Skeletal muscle tissue (tissue), 4 donors: ENCODE data around the gene MAP7. TPM values are rescaled to one million over a fixed set of nuclear protein-coding genes. Genes with fewer than 3 reads are reported as not detected.
"Not testable (repeated sequence)": the region's sequence is repeated elsewhere in the genome, so short reads cannot be mapped to it uniquely, and the experiment has no call there.

ENCODE experiments used
- H3K27ac ChIP-seq: one replicate; pipeline ENCODE4 v1.7.0; 2013; ENCODE audit warnings: mild to moderate bottlenecking, low read depth, low read length, inconsistent platforms
- H3K27me3 ChIP-seq, 3 donors: one replicate each; pipeline ENCODE4 v1.7.0; 2013; ENCODE audit warnings: low read length in 3 of 3; ENCODE audit not compliant: control insufficient read depth in 3 of 3, insufficient read depth in 3 of 3
- H3K36me3 ChIP-seq, 3 donors: one replicate each; pipeline ENCODE4 v1.7.0; 2013; ENCODE audit warnings: low read length in 3 of 3; ENCODE audit not compliant: control insufficient read depth in 3 of 3, insufficient read depth in 3 of 3
- H3K4me1 ChIP-seq, 3 donors: one replicate each; pipeline ENCODE4 v1.7.0; 2013; ENCODE audit warnings: low read length in 3 of 3, mild to moderate bottlenecking in 3 of 3; ENCODE audit not compliant: control insufficient read depth in 3 of 3, insufficient read depth in 3 of 3
- H3K4me3 ChIP-seq, 3 donors: one replicate each; pipeline ENCODE4 v1.7.0; 2013; ENCODE audit warnings: low read length in 3 of 3
- H3K9ac ChIP-seq, 3 donors: one replicate each; pipeline ENCODE4 v1.7.0; 2013; ENCODE audit warnings: low read length in 3 of 3, mild to moderate bottlenecking in 3 of 3, moderate library complexity in 2 of 3, low read depth in 1 of 3
- H3K9me3 ChIP-seq, 3 donors: one replicate each; pipeline ENCODE4 v1.7.0; 2013; ENCODE audit warnings: low read length in 3 of 3; ENCODE audit not compliant: control insufficient read depth in 3 of 3
- total RNA-seq: library from RNA; depleted of rRNA; stranded (reverse); fragments of >200 nt; gene quantifications from one replicate; pipeline ENCODE4 v1.2.3, GENCODE V29; 2014
- donor health status: Osteomylitis.

MAP7 gene
- total RNA-seq, 1 donor from 2014 or later = under 0.01 TPM

- no peaks in the 10 kb centered on the region for H3K36me3 ChIP-seq
- H3K27ac ChIP-seq = no peak overlapping the region
- no peak overlapping the region for H3K9ac ChIP-seq
- H3K27me3 ChIP-seq = no peaks in the 10 kb centered on the region
- H3K4me1 ChIP-seq = no peaks in the 10 kb centered on the region
- no peaks in the 10 kb centered on the region for H3K9me3 ChIP-seq
- H3K4me3 ChIP-seq = no peak overlapping the region
Measured at GRCh38 chr6:136445063-136445462, 105.2 kb downstream of the MAP7 start.

DNA sequence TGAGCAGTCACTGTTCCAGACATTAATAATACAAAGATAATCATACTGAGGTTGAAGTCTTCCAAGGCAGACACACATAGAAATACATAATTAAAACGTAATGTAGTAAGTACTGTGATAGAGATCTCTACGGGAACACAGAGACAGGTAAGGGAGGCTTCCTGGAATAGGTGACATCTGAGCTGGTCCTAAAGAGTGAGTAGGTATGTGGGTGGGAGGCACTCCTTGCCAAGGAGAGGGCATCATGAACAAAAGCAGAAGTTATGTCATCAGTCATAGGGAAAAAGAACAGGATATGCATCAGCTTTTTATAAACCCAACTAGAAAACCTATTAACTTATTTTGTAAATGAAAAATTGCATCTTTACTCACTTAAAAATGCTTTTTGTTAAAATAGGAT is 110.0 kb downstream of the MAP7 start:
- Histone ChIP-seq H3K9ac (no peak overlapping the region), H3K4me3 (no peak overlapping the region), H3K36me3 (no peaks in the 10 kb centered on the region)

GRCh38 chr6:136439514-136440190 is 110.6 kb downstream of the MAP7 start:
- Histone ChIP-seq H3K9me3 (no peaks in the 10 kb centered on the region), H3K4me1 (no peaks in the 10 kb centered on the region), H3K27me3 (no peaks in the 10 kb centered on the region), H3K4me3 (no peak overlapping the region), H3K9ac (no peak overlapping the region), H3K36me3 (no peaks in the 10 kb centered on the region), H3K27ac (no peak overlapping the region)

More for the DNA sequence above, 110.0 kb downstream of the MAP7 start:
- Histone ChIP-seq H3K9me3 (no peaks in the 10 kb centered on the region), H3K27me3 (no peaks in the 10 kb centered on the region), H3K27ac (no peak overlapping the region), H3K4me1 (no peaks in the 10 kb centered on the region)

GRCh38 chr6:136438441-136438840 is 111.8 kb downstream of the MAP7 start:
- Histone ChIP-seq H3K36me3 (no peaks in the 10 kb centered on the region), H3K4me1 (no peaks in the 10 kb centered on the region), H3K9me3 (no peaks in the 10 kb centered on the region), H3K9ac (no peak overlapping the region), H3K27me3 (no peaks in the 10 kb centered on the region), H3K27ac (no peak overlapping the region), H3K4me3 (no peak overlapping the region)

- Histone ChIP-seq H3K27me3 (no peaks in the 10 kb centered on the region), H3K36me3 (no peaks in the 10 kb centered on the region), H3K4me3 (no peak overlapping the region), H3K9ac (no peak overlapping the region), H3K4me1 (no peaks in the 10 kb centered on the region), H3K9me3 (no peaks in the 10 kb centered on the region), H3K27ac (no peak overlapping the region)
Measured at GRCh38 chr6:136437246-136437645, 113.0 kb downstream of the MAP7 start.

DNA sequence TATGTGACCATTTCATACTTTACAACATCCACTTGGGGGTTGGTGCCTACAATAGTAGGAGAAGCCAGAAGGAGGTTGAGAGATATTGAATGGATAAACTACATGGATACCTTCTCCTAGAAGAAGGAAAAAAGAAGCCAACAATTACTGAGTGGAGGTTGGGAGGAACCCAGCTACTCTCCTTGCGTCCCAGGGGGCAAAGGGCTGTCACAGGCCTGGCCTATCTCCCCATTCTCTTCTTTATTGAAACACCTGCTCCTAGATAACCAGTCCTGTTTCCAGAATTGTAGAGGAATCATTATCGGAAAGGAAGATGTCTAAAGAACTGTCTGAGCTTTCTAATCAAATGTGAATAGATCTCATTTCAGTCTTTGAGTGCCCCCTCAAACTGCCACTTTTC is 115.1 kb downstream of the MAP7 start:
- H3K27ac ChIP-seq = no peak overlapping the region
- no peaks in the 10 kb centered on the region for H3K9me3 ChIP-seq
- H3K36me3 ChIP-seq = no peaks in the 10 kb centered on the region
- no peak overlapping the region for H3K4me3 ChIP-seq
- H3K27me3 ChIP-seq = no peaks in the 10 kb centered on the region
- H3K4me1 ChIP-seq = no peaks in the 10 kb centered on the region
- no peak overlapping the region for H3K9ac ChIP-seq

- H3K27me3 ChIP-seq, H3K4me3 ChIP-seq, H3K27ac ChIP-seq, H3K36me3 ChIP-seq, H3K9ac ChIP-seq, H3K9me3 ChIP-seq, H3K4me1 ChIP-seq: not testable (repeated sequence)
Measured at GRCh38 chr6:136431306-136431705, 118.9 kb downstream of the MAP7 start.

DNA sequence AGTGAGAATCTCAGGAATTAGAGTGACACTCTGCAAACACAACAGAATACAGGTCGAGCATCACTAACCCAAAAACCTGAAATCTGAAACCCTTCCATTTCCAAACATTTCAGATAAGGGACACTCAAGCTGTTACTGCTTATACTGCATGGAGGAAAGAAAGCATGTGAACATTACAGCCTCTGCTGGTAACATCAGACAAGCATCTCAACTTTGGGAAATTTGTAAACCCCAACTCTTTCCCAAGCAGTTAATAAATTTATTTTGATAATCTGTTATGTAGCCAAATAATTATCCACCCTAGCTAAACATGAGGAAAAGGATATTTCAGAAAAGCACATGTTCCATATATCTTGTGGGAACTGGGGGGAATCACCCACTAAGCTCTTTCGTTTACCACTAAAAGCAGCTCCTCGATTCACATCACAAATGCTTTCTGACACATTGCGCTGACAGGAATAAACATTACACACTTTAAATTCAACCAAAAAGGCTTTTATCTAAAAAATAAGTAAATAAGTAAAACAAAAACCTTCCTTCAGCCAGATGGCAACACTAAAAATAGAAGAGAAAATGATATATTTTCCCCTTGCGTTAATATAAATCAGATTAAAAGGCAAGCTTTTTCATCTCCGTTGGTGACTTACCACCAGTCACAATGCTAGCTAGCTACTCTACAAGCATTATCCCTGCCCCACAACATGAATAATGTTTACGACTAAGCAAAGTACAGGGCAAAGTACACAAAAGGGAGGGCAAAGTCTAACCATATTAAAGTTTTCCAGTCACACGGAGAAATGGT is 120.8 kb downstream of the MAP7 start:
- H3K27me3 ChIP-seq = no peaks in the 10 kb centered on the region
- no peak overlapping the region for H3K27ac ChIP-seq
- no peaks in the 10 kb centered on the region for H3K36me3 ChIP-seq
- H3K9ac ChIP-seq = no peak overlapping the region
- H3K4me3 ChIP-seq = no peak overlapping the region
- H3K4me1 ChIP-seq = no peaks in the 10 kb centered on the region
- H3K9me3 ChIP-seq = no peaks in the 10 kb centered on the region

DNA sequence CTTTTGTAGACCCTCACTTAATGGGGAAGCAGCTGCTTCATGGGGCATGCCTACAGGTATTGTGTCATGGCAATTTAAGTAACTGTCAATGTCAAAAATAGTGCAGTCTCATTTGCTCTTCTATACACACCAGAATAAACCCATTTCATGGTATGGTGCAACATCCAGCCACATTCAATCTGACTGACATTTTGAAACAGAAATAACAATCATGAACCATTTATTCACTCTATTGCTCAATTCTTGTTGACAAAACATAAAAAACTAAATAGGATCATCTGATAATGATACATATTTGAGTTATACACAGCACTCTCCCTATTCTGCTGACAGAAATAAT is 122.9 kb downstream of the MAP7 start:
- H3K27me3 ChIP-seq = no peaks in the 10 kb centered on the region
- no peak overlapping the region for H3K4me3 ChIP-seq
- H3K9me3 ChIP-seq = no peaks in the 10 kb centered on the region
- no peaks in the 10 kb centered on the region for H3K4me1 ChIP-seq
- no peaks in the 10 kb centered on the region for H3K36me3 ChIP-seq
- H3K9ac ChIP-seq = no peak overlapping the region
- H3K27ac ChIP-seq = no peak overlapping the region

- Histone ChIP-seq H3K4me1 (no peaks in the 10 kb centered on the region), H3K27me3 (no peaks in the 10 kb centered on the region)
Measured at GRCh38 chr6:136426627-136427377, 123.4 kb downstream of the MAP7 start.

More at GRCh38 chr6:136426627-136427377, 123.4 kb downstream of the MAP7 start:
- Histone ChIP-seq H3K4me3 (no peak overlapping the region), H3K9ac (no peak overlapping the region), H3K27ac (no peak overlapping the region), H3K36me3 (no peaks in the 10 kb centered on the region), H3K9me3 (no peaks in the 10 kb centered on the region)
